Putamen (tissue), 1 donor: Measurements from ENCODE around the gene PHETA1.

ENCODE experiments used
- DNase-seq: peaks from one replicate; pipeline ENCODE4 v3.0.0-alpha.2; 2016; ENCODE audit warnings: low spot score

Gene PHETA1

DNA sequence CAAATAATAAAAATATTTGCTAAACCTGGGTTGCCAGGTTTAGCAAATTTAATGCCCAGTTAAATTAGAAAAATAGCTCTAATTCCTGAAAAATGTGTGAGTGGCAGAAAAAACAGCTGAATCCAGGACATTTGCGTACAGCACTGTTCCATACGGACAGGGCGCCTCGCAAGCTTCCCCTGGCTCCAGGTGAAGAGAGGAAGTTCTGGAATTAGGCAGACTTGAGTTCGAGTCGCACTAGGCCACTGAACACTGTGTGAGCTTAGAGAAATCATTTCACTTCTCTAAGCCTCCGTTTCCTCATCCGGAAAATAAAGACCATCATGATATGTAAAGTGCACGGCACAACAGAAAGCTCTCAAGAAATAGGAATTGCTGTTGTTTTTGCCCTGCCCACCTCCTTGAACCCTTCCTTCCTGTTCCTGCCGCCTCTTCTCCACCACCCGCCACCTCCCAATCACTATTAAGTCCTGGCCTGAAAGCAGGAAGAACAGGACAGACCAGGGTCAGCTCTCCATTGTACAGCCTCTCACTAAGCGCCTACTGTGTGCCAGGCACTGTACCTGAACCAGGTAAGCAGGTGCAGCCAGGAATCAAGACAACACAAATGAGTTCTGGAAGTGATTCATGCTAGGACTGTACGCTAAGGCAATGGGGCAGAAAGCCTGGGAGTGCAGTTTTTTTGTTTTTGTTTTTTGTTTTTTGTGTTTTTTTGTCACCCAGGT lies 763 bp upstream of the PHETA1 start:
- DNase-seq = no peak

- no peak for DNase-seq
Observed at GRCh38 chr12:111368291-111368787, 556 bp downstream of the PHETA1 start.

GRCh38 chr12:111367661-111368221 lies 1.2 kb downstream of the PHETA1 start:
- DNase-seq = no peak

DNA sequence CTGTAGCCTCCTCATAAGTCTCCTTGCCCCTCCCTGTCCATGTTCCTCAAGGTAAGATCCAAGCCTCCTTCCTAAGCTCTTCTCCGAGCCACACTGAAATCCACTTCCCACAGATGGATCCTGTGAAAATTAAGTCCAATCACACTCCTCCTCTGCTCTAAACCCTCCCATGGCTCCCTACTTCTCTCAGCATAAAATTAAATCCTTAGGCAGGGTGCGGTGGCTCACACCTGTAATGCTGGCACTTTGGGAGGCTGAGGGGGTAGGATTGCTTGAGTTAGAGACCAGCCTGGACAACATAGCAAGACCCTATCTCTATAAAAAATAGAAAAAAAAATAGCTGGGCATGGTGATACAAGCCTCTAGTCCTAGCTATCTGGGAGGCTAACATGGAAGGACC lies 2.3 kb downstream of the PHETA1 start:
- DNase-seq = no peak

DNA sequence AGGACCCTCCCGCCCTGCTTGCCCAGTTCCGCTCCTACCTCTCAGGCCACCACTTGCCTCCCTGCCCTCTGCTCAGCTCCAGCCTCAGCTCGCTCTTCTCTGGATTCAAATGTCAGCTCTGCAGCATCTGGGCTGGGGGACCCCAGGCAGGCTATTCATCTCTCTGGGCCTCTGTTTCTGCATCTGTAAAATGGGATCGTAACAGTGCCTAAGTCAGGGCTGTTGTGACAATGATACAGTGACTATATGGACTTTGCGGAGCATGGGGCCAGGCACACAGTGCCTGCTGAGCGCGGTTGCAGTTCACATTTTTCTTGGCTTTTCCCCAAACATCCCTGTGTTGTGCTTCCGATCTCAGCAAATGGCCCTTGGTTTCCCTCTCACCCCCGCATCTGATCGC lies 2.8 kb downstream of the PHETA1 start:
- no peak for DNase-seq

DNA sequence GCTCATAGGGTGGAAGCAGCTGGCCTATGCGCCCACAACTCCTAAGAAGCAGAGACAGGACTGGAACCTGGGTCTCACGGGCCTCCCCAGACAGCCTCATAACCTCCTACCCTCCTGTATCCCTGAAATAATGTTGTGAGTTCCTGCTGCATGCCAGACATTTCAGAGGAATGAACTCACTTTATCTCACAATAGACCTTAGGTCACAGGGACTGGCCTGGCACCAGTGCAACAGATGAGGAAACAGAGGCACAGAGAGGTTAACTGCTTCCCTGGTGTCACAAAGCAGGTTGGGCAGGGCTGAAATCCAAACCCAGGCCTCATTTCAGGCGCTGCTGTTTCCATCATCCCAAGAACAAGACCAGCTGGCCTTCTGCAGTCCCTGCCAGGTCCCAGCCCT lies 5.3 kb downstream of the PHETA1 start:
- no peak for DNase-seq

DNA sequence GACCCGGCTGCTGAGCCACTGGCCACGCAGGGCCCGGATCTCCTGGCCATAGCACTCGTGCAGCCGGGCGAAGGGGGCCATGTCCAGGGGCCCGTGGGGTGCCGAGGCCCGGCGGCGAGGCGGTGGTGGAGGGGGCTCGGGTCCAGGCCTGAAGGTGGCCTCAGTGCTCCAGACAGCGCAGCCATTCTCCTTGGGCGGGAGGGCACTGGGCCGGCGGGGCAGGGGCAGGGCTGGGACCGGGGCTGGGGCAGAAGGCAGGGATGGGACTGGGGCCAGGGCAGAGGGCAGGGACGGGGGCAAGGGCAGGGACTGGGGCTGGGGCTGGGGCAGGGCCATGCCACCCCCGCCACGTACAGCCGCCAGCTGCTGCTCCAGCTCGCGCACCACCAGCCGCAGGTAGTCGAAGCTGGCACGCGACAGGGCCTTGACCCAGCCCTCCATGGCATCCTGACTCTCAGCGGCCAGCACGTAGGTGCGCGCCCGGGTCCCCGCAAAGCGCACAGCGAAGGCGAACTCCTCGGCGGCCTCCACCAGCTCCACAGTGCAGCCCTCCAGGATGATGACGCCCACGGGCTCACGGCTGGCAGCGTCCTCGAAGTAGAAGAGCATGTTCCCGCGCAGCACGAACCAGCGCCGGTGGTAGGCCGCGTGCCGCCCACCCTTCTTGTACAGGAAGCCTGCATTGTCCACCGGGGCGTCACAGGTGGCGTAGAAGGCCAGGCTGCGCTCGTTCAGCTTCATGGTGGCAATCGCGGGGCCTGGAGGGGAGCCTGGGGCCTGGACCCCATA lies 6.0 kb downstream of the PHETA1 start:
- DNase-seq = no peak

DNA sequence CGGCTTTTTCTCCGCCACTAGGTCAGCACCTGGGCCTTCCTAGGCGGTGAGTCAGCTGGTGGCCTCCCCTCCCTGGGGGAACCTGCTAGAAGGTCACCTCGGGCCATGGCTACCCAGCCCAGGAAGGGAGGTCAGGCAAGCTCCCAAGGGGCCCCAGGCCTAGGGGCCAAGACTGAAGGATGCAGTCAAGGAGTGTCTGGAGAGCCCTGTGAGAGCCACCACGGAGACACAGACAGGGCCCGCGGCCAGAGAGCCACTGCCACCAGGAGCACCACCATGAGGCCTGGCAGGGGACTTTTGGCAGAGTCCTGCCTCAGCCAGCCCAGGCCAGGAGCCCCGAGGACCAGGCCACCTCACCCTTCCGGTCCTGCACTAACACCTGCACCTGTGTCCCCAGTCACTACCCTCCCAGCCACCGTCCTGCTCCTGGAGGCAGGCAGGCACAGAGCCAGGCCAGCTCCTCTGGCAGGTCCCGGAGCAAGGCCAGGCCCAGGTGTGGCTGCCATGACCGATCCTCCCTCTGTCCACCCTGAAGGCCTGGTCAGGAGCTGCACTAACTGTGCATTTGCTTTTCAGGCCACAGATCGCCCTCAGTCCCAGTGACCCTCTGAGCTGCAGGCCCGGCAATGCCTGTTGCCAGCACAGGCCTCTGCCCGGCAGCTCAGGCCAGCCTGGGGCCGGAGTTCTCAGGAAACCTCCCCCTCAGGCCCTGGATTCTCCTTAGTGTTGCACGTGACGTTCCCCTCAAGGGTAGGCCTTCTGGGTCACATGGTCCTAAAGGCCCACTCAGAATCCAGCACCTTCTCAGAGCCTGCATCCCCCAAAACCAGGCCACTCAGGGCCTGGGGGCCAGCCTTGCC lies 6.9 kb downstream of the PHETA1 start:
- DNase-seq = no peak

- no peak for DNase-seq
Observed at GRCh38 chr12:111361073-111361716, 7.7 kb downstream of the PHETA1 start.

GRCh38 chr12:111360325-111360930 lies 8.5 kb downstream of the PHETA1 start:
- no peak for DNase-seq

GRCh38 chr12:111359914-111360276 lies 9.0 kb downstream of the PHETA1 start:
- DNase-seq = no peak

GRCh38 chr12:111359231-111359913 lies 9.5 kb downstream of the PHETA1 start:
- no peak for DNase-seq

GRCh38 chr12:111355201-111355925 lies 13.5 kb downstream of the PHETA1 start:
- DNase-seq = no peak

DNA sequence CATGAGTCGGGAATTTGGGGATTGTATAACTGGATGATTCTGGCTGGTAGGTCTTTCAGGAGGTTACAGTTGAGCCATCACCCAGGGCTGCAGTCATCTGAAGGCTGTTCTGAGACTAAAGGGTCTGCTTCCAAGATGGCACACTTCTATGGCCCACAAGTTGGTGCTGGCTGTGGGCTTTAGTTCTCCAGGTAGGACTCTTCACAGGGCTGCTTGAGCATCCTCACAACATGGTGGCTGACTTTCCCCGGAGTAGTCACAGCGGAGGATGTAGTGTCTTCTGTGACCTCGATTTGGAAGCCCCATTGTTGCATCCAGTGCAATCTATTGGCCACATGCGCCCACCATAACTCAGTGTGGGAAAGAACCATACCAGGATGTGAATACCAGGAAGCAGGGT lies 14.4 kb downstream of the PHETA1 start:
- DNase-seq = no peak

- DNase-seq = no peak
Observed at GRCh38 chr12:111353603-111354295, 15.1 kb downstream of the PHETA1 start.

DNA sequence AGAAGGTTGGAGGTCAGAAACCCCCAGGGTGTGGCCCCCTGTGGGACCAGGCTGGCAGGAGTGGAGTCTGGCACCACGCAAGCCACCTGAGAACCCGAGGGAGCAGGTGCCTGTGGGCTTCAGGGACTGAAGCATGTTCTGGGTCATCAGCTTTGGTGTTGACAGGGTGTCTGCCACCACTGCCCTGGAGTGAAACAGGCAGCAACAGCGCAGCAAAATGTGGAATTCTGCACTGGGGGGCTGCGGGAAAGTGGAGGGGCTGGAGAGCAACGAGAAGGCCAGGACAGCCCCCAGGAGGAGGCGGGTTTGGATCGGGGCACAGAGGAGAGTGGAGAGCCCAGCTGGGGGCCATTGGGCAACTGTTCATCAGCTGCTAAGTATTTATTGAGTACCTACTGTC lies 15.9 kb downstream of the PHETA1 start:
- no peak for DNase-seq

DNA sequence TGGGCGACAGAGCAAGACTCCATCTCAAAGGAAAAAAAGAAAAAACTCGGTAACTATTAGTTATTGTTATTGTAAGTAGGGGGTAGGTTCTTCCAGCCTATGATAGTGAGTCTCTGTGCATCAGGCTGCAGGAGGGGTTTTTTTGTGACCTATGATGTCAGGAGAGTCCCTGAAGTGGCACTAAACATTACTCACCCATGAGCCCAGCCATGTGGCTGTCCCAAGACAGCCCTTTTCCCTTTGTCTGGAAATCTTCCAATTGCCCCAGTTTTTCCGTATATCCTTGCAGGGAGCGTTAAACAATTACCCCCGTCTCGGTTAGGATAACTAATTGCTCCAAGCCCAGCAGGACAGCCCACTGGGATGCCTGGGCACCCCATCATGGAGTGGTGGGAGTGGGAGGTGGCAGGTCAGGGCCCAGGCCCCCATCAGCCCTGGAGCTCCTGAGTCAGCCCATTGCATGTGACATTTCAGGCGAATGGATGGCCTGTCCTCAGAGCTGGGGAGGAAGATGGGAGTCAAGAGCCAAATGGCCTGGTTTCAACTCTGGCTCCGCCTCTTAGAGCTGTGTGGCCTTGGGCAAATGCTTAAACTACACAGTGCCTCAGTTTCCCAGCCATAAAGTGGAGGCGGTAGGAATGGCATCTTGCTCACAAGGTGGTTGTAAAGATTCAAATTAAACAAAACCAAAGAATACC lies 16.4 kb downstream of the PHETA1 start:
- DNase-seq = no peak

DNA sequence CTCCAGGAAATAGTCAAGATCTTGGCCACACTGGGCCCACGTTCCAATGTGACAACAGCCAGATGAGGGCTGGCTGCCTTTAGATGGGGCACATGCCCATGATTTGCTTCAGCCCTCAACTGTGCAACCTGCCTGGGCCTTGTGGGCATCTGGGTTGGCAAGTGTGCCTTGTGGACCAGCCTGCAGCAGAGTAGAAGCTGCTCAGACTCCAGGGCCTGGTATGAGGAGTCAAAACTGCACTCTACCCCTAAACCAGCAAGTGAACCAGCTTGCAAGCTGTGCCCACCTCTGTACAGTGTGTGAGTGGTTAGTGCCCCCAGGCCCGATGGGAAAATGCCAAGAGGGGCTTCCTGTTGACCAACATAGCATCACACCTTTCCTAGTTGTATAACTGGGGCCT lies 17.9 kb downstream of the PHETA1 start:
- DNase-seq = no peak
